Measurements from ENCODE around the gene MYOF.
"Not testable (repeated sequence)": the region's sequence is repeated elsewhere in the genome, so short reads cannot be mapped to it uniquely, and the experiment has no call there.

The MYOF gene

GRCh38 chr10:93337309-93337721 lies 144.8 kb downstream of the MYOF start:
- H3K4me3 Mint-ChIP-seq: no peak overlapping the region
- H3K9me3 Mint-ChIP-seq: no peaks in the 10 kb centered on the region
- peaks cover 39% of the 10 kb centered on the region for H3K36me3 Mint-ChIP-seq (ENCODE audit: low read depth)
- H3K27me3 Mint-ChIP-seq: no peaks in the 10 kb centered on the region
- intact Hi-C loops (cut with micrococcal nuclease): no loop called here
- H3K27ac Mint-ChIP-seq: no peak overlapping the region
- no peaks in the 10 kb centered on the region for H3K4me1 Mint-ChIP-seq (ENCODE audit: low read depth)

GRCh38 chr10:93336678-93337077 lies 145.5 kb downstream of the MYOF start:
- Mint-ChIP-seq H3K9me3 (no peaks in the 10 kb centered on the region), H3K4me3 (no peak overlapping the region), H3K27ac (no peak overlapping the region), H3K27me3 (no peaks in the 10 kb centered on the region), H3K4me1 (ENCODE audit: low read depth) (no peaks in the 10 kb centered on the region), H3K36me3 (ENCODE audit: low read depth) (peaks cover 39% of the 10 kb centered on the region)
- intact Hi-C loops (cut with micrococcal nuclease): no loop called here

- no peaks in the 10 kb centered on the region for H3K9me3 Mint-ChIP-seq
- H3K36me3 Mint-ChIP-seq (ENCODE audit: low read depth): peaks cover 39% of the 10 kb centered on the region
- intact Hi-C loops (cut with micrococcal nuclease): no loop called here
- no peak overlapping the region for H3K4me3 Mint-ChIP-seq
- H3K27me3 Mint-ChIP-seq: no peaks in the 10 kb centered on the region
- no peak overlapping the region for H3K27ac Mint-ChIP-seq
- no peaks in the 10 kb centered on the region for H3K4me1 Mint-ChIP-seq (ENCODE audit: low read depth)
These were observed 146.0 kb downstream of the MYOF start for GRCh38 chr10:93336110-93336509.

GRCh38 chr10:93334901-93335327 lies 147.2 kb downstream of the MYOF start:
- H3K27me3 Mint-ChIP-seq: no peaks in the 10 kb centered on the region
- H3K36me3 Mint-ChIP-seq (ENCODE audit: low read depth): peaks cover 37% of the 10 kb centered on the region
- no peaks in the 10 kb centered on the region for H3K4me1 Mint-ChIP-seq (ENCODE audit: low read depth)
- no peaks in the 10 kb centered on the region for H3K9me3 Mint-ChIP-seq
- intact Hi-C loops (cut with micrococcal nuclease): no loop called here
- H3K27ac Mint-ChIP-seq: no peak overlapping the region
- no peak overlapping the region for H3K4me3 Mint-ChIP-seq

GRCh38 chr10:93334181-93334580 lies 148.0 kb downstream of the MYOF start:
- H3K4me1 Mint-ChIP-seq (ENCODE audit: low read depth): no peaks in the 10 kb centered on the region
- no peaks in the 10 kb centered on the region for H3K27me3 Mint-ChIP-seq
- no peak overlapping the region for H3K27ac Mint-ChIP-seq
- no peak overlapping the region for H3K4me3 Mint-ChIP-seq
- peaks cover 41% of the 10 kb centered on the region for H3K36me3 Mint-ChIP-seq (ENCODE audit: low read depth)
- no peaks in the 10 kb centered on the region for H3K9me3 Mint-ChIP-seq
- intact Hi-C loops (cut with micrococcal nuclease): no loop called here

- Mint-ChIP-seq H3K4me3 (no peak overlapping the region), H3K36me3 (ENCODE audit: low read depth) (peaks cover 43% of the 10 kb centered on the region)
These were observed 148.7 kb downstream of the MYOF start for GRCh38 chr10:93333278-93333978.

GRCh38 chr10:93330824-93331223 lies 151.3 kb downstream of the MYOF start:
- Mint-ChIP-seq H3K36me3 (ENCODE audit: low read depth) (peaks cover 66% of the 10 kb centered on the region), H3K9me3 (no peaks in the 10 kb centered on the region), H3K4me3 (no peak overlapping the region), H3K4me1 (ENCODE audit: low read depth) (no peaks in the 10 kb centered on the region), H3K27ac (no peak overlapping the region), H3K27me3 (no peaks in the 10 kb centered on the region)
- intact Hi-C loops (cut with micrococcal nuclease): no loop called here

More at GRCh38 chr10:93333278-93333978, 148.7 kb downstream of the MYOF start:
- H3K27ac Mint-ChIP-seq: no peak overlapping the region
- intact Hi-C loops (cut with micrococcal nuclease): no loop called here
- no peaks in the 10 kb centered on the region for H3K4me1 Mint-ChIP-seq (ENCODE audit: low read depth)
- no peaks in the 10 kb centered on the region for H3K9me3 Mint-ChIP-seq
- H3K27me3 Mint-ChIP-seq: no peaks in the 10 kb centered on the region

- Mint-ChIP-seq H3K27ac (no peak overlapping the region), H3K4me3 (no peak overlapping the region), H3K9me3 (no peaks in the 10 kb centered on the region), H3K36me3 (ENCODE audit: low read depth) (peaks cover 80% of the 10 kb centered on the region), H3K4me1 (ENCODE audit: low read depth) (peaks cover 12% of the 10 kb centered on the region), H3K27me3 (no peaks in the 10 kb centered on the region)
- intact Hi-C loops (cut with micrococcal nuclease): no loop called here
These were observed 162.2 kb downstream of the MYOF start for GRCh38 chr10:93319896-93320295.

GRCh38 chr10:93319096-93319495 lies 163.0 kb downstream of the MYOF start:
- H3K4me1 Mint-ChIP-seq (ENCODE audit: low read depth): peaks cover 20% of the 10 kb centered on the region
- intact Hi-C loops (cut with micrococcal nuclease): no loop called here
- no peaks in the 10 kb centered on the region for H3K9me3 Mint-ChIP-seq
- H3K4me3 Mint-ChIP-seq: no peak overlapping the region
- no peaks in the 10 kb centered on the region for H3K27me3 Mint-ChIP-seq
- no peak overlapping the region for H3K27ac Mint-ChIP-seq
- H3K36me3 Mint-ChIP-seq (ENCODE audit: low read depth): peaks cover 73% of the 10 kb centered on the region

- Mint-ChIP-seq H3K27me3 (no peaks in the 10 kb centered on the region), H3K27ac (peak overlapping the region; percentile 53), H3K36me3 (ENCODE audit: low read depth) (peaks cover 77% of the 10 kb centered on the region), H3K9me3 (no peaks in the 10 kb centered on the region), H3K4me3 (no peak overlapping the region), H3K4me1 (ENCODE audit: low read depth) (peaks cover 30% of the 10 kb centered on the region)
- intact Hi-C loops (cut with micrococcal nuclease): no loop called here
These were observed 166.9 kb downstream of the MYOF start for GRCh38 chr10:93315246-93315645.

- Mint-ChIP-seq H3K4me1 (ENCODE audit: low read depth) (peaks cover 30% of the 10 kb centered on the region), H3K27ac (peak overlapping the region; percentile 53), H3K36me3 (ENCODE audit: low read depth) (peaks cover 79% of the 10 kb centered on the region)
- H3K9me3 Mint-ChIP-seq; H3K4me3 Mint-ChIP-seq; H3K27me3 Mint-ChIP-seq; intact Hi-C loops (cut with micrococcal nuclease): not testable (repeated sequence)
These were observed 167.5 kb downstream of the MYOF start for GRCh38 chr10:93314656-93315055.

GRCh38 chr10:93313798-93314197 lies 168.3 kb downstream of the MYOF start:
- Mint-ChIP-seq H3K36me3 (ENCODE audit: low read depth) (peaks cover 79% of the 10 kb centered on the region), H3K27me3 (no peaks in the 10 kb centered on the region), H3K9me3 (no peaks in the 10 kb centered on the region), H3K4me3 (no peak overlapping the region), H3K4me1 (ENCODE audit: low read depth) (peaks cover 30% of the 10 kb centered on the region), H3K27ac (no peak overlapping the region)
- intact Hi-C loops (cut with micrococcal nuclease): no loop called here

GRCh38 chr10:93309062-93309461 lies 173.1 kb downstream of the MYOF start:
- Mint-ChIP-seq H3K9me3 (no peaks in the 10 kb centered on the region), H3K27me3 (no peaks in the 10 kb centered on the region), H3K4me3 (no peak overlapping the region), H3K36me3 (ENCODE audit: low read depth) (peaks cover 63% of the 10 kb centered on the region), H3K4me1 (ENCODE audit: low read depth) (peaks cover 10% of the 10 kb centered on the region), H3K27ac (no peak overlapping the region)
- intact Hi-C loops (cut with micrococcal nuclease): no loop called here

GRCh38 chr10:93305122-93305521 lies 177.0 kb downstream of the MYOF start:
- Mint-ChIP-seq H3K4me3 (no peak overlapping the region), H3K27me3 (no peaks in the 10 kb centered on the region), H3K27ac (no peak overlapping the region), H3K4me1 (ENCODE audit: low read depth) (no peaks in the 10 kb centered on the region), H3K36me3 (ENCODE audit: low read depth) (peaks cover 36% of the 10 kb centered on the region), H3K9me3 (no peaks in the 10 kb centered on the region)
- intact Hi-C loops (cut with micrococcal nuclease): no loop called here

- Mint-ChIP-seq H3K4me3 (no peak overlapping the region), H3K27me3 (peaks cover 2% of the 10 kb centered on the region), H3K27ac (no peak overlapping the region), H3K9me3 (no peaks in the 10 kb centered on the region), H3K4me1 (ENCODE audit: low read depth) (no peaks in the 10 kb centered on the region), H3K36me3 (ENCODE audit: low read depth) (peaks cover 9% of the 10 kb centered on the region)
- intact Hi-C loops (cut with micrococcal nuclease): no loop called here
These were observed 181.2 kb downstream of the MYOF start for GRCh38 chr10:93300981-93301380.

All from dendritic cell treated with granulocyte-macrophage colony-stimulating factor and Interleukin-4, amounts not matched to agents 40 ng/mL and 50 ng/mL, for 4 days (primary cell).